Putamen (tissue), 1 donor: ENCODE data around the gene CD55.

Experiments used
- DNase-seq: peaks from one replicate; pipeline ENCODE4 v3.0.0-alpha.2; 2016; ENCODE audit warnings: low spot score

Gene CD55

DNA sequence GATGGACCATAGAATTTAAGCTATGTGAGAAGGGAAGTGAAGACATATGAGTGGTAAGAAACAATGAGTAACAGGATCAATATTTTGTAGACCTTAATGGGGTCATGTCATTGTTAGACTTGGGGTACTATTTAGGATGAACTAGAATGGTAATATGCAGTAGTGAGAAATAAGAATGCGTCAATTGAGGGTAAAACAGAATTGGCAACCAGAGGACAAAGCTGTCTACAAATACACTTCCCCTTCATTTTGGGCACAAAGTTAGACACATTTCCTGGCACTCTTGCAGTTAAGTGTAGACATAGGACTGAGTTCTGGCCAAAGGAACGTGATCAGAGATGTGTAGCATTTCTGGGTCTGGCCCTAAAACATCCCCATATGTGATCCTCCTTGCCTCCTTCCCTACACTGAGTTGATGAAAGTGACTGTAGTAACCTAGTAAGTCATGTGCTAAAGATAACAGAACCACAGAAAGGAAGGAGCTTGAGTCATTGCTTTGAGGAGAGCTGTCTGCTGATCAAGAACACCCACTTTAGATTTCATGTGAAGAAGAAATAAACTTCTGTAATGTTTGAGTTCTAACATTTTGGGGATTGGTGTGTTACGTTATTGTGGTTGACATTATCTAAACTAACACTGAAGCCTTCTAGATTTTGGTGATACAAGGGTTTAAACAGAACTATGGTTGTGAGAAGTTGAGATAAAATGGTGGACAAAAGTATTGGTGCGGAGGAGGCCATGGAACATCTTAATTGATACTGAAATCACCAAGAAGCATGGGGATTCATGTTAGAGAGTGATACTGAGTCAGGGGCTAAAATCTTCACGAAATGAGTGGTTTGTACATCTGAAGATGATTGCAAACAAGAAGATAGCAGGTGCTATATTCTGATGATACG is 41.7 kb downstream of the CD55 start:
- DNase-seq = no peak

DNA sequence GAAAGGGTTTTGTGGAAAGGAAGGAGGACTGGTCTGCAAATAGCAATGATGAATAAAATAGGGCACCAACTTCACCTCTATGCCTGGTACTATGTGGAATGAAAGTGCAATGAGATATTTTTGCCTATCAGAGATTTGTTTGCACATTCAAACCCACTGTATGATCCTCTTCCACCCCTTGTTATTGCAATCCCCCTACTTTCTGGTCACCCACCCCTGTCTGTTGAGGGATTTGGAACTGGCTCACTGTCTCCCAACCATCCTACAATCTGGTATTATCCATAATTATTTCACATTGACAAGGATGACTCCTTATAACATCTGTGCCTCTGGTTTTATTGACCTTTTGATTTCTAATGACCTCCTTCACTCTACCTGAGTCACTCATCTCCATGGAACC is 42.4 kb downstream of the CD55 start:
- DNase-seq = no peak

DNA sequence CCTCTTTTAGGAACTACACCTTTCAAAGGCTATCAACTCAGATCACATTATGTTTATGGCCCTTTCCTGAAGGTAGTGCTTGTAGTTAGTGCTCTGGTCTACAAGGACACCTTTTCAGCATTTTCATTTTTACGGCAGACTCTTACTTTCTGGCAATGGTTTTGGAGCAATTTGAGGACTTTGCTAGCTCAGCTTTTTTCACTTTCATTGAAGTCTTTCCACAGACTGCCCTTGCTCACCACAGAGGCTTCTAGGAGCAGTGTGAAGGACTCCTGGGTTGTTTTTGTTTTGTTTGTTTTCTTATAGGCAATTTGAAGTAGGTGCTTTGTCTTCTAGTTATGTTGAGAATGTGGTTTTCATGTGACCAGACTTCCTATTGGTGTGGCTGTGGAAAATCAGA is 43.1 kb downstream of the CD55 start:
- DNase-seq = no peak

DNA sequence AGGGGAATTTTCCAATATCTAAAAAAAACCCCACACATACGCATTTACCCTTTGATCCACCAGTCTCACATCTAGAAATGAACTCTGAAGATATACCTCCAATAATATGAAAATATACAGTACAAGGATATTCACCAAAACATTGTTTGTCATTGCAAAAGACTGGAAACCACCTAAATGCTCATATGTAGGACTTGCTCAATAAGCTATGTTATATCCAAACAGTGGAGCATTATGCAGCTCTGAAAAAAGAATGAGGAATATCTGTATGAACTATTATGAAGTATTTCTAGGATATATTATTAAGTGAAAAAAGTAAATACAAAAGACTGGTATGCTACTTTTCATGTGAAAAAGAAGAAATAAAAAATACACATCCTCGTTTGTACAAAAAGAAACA is 43.6 kb downstream of the CD55 start:
- DNase-seq = no peak

DNA sequence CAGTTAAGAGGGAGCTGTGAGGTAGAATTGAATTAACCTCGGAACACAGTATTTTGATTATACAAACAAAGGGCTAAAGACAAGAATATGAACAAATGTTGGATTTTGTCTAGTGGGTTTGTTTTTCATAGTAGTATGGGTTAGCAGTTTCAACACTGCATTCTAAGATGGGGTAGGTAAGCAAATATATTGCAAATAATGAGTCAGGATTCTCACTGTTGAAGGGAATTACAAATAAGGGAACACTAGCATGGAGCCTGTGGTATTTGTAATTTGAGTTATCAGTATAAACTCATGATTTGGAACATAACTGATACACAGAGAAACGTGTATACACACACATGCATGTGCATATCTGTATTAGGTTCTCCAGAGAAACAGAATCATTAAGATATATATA is 44.5 kb downstream of the CD55 start:
- DNase-seq = no peak

DNA sequence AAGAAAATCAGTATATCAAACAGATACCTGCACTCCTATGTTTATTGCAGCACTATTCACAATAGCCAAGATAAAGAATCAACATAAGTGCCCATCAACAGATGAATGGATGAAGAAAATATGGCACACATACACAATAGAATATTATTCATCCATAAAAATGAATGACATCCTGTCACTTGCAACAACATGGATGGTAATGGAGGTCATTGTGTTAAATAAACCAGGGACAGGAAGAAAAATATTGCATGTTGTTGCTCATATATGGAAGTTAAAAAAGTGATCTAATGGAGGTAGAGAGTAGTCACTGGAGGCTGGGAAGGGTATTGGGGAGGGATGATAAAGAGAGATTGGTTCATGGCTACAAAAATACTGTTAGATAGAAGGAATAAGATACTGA is 67.2 kb downstream of the CD55 start:
- no peak for DNase-seq

DNA sequence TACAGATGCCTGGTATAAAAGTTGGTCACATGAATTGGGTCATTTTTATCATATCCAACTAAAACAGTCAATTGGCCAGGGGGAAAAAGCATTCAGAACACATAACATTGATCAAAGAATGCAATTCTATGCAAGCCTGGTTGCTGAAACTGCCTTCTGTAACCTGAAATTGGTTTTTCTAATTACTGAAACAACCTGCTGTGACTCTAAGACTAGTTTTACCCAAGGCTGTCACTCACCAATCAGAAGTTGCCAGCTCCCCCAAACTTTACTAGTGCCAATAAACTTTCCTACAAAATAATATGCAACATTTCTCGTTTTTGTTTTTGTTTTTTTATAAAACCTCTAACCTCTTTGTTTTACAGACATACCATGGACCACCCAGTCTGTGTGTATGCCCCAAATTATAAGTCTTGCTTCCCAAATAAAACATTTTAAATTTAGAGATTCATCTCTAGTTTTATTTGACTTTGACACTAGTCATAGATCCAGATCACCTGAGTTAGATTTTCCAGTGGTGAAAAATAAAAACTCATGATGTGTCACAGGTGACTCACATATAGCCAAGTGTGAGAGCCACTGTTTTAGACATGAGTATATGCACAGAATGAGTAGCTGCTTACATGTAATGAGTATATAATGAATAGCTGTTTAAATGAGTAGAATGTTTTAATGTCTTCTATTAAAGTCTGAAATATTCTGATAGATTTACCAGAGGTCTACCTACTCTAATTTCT is 68.4 kb downstream of the CD55 start:
- DNase-seq = no peak

DNA sequence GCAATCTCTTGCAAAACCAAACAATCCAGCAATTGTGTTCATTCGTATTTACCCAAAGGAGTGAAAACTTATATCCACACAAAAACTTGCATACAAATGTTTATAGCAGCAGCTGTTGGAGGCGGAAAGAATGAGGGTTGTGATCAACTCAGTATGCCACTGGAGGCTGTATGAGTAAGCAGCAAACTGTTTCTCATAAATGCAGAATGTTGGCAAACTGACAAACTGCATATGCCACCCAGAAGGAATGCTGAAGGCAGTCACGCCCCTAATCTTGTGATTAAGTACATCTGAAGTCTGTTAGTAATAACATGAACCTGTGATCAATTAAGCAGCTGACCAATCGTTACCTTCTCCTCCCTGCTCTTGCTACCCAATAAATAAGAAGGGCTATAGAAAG is 72.1 kb downstream of the CD55 start:
- DNase-seq = no peak

DNA sequence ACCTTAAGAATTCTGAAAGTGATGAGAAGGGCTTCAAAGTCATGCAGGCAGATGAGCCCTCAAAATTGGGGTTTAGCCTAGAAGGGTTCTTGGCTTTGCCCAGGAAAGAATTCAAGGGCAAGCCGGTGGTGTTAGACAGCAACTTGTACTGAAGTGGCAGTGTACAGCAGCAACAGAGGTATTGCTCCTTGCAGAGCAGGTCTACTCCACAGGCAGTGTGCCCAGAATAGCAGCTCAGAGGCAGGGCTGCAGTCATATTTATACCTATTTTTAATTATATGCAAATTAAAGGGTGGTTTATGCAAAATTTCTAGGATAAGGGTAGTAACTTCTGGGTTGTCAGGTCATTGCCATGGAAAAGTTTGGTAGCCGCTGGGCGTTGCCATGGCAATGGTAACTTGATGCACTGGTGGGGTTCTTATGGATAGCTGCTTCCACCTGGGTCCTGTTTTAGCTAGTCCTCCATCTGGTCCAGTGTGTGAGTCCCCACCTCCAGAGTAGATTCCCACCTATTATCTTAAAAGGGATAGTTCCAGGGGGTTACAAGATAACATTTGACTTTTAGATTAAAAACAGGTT is 74.8 kb downstream of the CD55 start:
- DNase-seq = no peak

DNA sequence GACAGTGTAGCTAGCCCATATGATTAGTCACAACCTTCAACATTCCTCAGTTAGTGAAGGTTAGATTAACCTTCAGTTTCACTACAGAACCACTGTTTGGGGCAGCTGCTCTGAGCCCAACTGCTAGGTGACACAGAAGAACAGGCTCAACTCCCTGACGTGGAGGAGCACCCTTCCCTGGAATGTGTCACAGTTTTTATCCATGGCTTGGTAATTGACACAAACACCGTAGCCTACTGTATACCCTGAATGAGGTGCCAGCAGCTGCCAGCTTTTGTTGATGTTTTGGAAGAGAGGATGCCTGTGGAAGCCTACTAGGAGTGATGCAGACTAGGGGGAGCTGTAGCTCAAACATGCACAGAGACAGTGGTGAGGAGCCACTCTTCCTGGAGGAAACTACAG is 76.0 kb downstream of the CD55 start:
- no peak for DNase-seq

DNA sequence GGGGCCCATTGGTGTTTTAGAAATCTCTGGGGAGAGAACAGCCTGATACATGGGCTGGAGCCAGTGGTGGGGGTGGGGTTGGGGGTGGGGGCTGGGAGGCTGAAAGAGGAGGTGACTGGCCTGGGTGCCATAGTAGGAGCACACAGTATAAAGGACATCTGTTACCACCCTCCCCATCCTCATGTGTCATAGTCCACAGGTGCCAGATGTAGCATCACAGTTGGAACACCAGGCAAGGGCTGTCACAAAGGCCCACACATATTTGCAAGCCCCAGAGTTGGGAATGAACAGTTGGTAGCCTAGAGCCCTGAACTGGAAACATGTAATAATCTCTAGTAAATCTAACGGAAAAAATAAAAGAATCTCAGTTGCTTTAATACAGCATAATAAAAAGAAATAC is 77.5 kb downstream of the CD55 start:
- peak; percentile 57 for DNase-seq

DNA sequence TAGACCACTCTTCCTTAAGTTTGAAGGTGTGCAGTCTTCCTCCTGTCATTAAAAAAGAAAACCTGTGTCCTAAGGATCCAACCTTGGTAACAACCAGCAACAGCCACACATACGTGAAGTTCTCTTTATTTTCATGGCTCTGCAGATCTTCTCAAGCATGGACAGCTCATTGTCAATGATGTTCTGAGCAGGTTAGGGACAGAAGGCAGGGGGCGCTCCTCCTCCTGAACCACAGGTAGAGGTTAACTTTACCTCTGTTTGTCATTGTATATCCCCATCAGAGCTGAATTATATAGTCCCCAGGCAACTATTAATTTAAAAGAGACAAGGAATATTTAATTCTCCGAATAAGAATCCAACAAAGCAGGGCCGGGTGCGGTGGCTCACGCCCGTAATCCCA is 80.1 kb downstream of the CD55 start:
- DNase-seq = no peak

DNA sequence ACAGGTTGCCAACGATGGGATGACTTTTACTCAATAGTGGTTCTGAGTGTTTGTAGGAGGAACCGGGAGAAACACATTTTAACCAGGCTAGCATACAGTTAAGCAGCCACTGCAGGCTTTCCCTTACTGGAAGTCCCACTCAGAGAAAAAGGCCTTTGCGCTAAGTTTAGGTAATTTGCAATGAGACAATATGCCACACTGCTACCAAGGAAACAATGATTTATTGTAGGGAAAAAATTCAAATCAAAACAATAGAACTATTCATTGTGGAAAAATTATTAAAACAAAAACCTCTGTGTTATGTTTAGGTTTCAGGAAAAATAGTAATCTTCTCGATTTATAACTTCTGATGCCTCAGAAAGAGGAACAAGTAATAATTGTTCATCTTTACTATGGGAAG is 81.3 kb downstream of the CD55 start:
- peak; percentile 72 for DNase-seq

DNA sequence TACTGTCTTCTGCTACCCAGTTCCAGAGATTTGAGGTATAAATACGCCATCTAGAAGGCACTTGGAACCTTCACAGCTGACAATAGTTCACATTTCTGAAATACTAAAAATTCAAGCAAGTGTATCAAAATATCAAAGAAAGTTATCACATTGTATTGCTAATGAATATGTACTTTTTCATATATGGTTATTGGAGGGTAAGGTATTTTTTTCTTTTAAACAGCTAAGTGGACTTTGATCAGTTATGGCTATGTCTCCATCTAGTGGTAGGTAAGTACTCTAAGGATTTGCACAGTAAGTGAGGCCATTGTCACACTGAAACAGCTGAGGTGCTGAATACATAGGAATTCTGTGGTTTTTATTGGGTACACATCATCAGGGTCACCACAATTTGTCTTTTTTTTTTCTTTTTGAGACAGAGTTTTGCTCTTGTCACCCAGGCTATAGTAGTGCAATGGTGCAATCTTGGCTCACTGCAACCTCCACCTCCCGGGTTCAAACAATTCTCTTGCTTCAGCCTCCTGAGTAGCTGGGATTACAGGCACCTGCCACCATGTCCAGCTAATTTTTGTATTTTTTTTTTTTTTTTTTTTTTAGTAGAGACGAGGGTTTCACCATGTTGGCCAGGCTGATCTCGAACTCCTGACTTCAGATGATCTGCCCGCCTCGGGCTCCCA is 83.5 kb downstream of the CD55 start:
- peak; percentile 64 for DNase-seq

DNA sequence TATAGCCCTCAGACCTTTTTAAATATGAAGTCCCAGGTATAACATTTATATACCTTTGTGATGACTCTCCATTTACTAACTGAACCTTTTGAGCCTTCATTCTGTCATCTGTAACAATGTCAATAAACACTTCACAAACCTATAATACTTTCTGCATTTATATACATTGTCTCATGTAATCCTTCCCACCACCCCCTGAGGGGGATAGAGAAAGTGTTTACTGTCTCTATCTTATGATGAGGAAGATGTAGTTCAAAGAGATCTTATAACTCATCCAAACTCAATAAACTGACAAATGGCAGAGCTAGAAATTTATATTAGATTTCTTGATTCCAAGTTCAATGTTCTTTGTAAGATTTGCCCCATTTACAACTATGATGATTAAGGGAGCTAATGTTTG is 84.3 kb downstream of the CD55 start:
- no peak for DNase-seq

DNA sequence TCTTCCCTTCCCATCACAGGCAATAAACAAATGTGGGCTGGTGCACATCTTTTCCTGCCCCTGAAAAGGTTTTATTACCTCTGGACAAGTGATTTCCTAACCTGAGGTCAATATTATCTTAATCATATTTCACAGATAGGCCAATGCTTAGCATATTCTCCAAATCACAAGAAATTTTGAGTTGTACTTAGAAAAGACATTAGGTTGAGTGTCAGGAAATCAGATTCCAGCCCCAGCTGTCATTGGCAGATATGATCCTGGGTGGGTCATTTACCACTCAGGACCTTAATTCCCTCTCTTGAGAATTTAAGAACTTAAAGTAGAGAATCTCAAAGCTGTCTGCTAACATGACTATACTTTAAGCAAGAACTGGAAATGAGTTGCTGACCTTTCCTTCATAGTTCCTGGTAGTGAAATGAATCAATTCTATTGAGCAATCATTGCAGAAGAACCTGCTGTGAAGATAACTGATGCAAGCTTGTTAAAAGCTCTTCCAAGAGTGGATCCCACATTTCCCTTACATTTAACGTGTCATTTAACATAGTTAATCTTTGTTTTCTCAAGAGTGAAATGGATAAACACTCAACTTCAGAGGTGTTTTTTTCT is 86.3 kb downstream of the CD55 start:
- no peak for DNase-seq
